Loucy (cell line): ENCODE measurements around the gene SLC26A4.

Experiments used
- CTCF ChIP-seq: fragments of 200-600 bp; sonication (generic); conservative IDR thresholded peaks from 2 replicates; pipeline ENCODE4 v1.5.1; 2014; ENCODE audit warnings: mild to moderate bottlenecking, antibody characterized with exemption, low read length
- EZH2phosphoT487 ChIP-seq: fragments of 200-600 bp; IDR thresholded peaks from 2 replicates; pipeline ENCODE4 v1.6.1; 2018; ENCODE audit warnings: antibody characterized with exemption, mild to moderate bottlenecking, moderate library complexity, borderline replicate concordance

- TF ChIP-seq CTCF: no peak
- TF ChIP-seq EZH2phosphoT487: no peak
These were observed 32.1 kb upstream of the SLC26A4 start for GRCh38 chr7:107628461-107629064.
